ENCODE data around the gene RCAN3. TPM values are rescaled to one million over a fixed set of nuclear protein-coding genes. Genes with fewer than 3 reads are reported as not detected.
"Not testable (repeated sequence)": the region's sequence is repeated elsewhere in the genome, so short reads cannot be mapped to it uniquely, and the experiment has no call there.

Gene RCAN3
- total RNA-seq, 1 experiment from 2014 or later, result 0.18 TPM

DNA sequence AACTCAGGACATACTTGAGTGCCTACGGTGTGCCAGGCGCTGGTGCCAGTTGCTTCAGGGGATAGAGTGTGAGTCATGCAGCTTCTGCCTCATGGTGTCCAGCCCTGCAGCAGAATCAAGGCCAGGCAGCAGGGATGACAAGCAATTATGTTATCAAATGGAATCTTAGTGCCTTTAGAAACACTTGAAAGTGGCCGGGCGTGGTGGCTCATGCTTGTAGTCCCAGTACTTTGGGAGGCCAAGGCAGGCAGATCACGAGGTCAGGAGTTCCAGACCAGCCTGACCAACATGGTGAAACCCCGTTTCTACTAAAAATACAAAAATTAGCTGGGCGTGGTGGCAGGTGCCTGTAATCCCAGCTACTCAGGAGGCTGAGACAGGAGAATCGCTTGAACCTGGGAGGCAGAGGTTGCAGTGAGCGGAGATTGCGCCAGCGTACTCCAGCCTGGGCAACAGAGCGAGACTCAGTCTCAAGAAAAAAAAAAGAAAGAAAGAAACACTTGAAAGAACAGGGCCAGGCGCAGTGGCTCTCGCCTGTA lies 13.1 kb downstream of the RCAN3 start:
- not testable (repeated sequence) for H3K27ac ChIP-seq; H3K4me3 ChIP-seq; H3K9me3 ChIP-seq (replicated peaks); H3K36me3 ChIP-seq; H3K27me3 ChIP-seq; H3K4me1 ChIP-seq; DNase-seq

GRCh38 chr1:24516506-24516905 lies 13.9 kb downstream of the RCAN3 start:
- 0 out of 2 replicates have a peak, but pooled peaks cover 3% of the 10 kb centered on the region for H3K9me3 ChIP-seq (replicated peaks)
- H3K36me3 ChIP-seq, result no peaks in the 10 kb centered on the region
- no peak overlapping the region for H3K4me3 ChIP-seq
- no peak overlapping the region for H3K27ac ChIP-seq
- H3K27me3 ChIP-seq, result peaks cover 6% of the 10 kb centered on the region
- H3K4me1 ChIP-seq, result no peaks in the 10 kb centered on the region
- no peak for DNase-seq

- Histone ChIP-seq H3K36me3 (no peaks in the 10 kb centered on the region), H3K9me3 (replicated peaks) (0 out of 2 replicates have a peak, but pooled peaks cover 3% of the 10 kb centered on the region), H3K4me1 (no peaks in the 10 kb centered on the region), H3K4me3 (no peak overlapping the region), H3K27me3 (peaks cover 6% of the 10 kb centered on the region), H3K27ac (no peak overlapping the region)
- no peak for DNase-seq
Measured at GRCh38 chr1:24517898-24518297, 15.3 kb downstream of the RCAN3 start.

DNA sequence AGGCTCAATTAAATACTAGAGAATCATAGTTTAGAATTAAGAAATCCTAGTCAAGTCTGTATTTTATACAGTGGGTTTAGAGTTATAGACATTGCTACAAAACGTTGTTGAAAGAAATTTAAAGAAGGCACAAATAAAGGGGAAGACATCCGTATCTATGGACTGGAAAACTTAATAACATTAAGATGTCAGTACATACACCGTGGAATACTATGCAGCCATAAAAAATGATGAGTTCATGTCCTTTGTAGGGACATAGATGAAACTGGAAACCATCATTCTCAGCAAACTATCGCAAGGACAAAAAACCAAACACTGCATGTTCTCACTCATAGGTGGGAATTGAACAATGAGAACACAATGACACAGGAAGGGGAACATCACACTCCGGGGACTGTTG lies 17.6 kb downstream of the RCAN3 start:
- not testable (repeated sequence) for H3K4me1 ChIP-seq; H3K27me3 ChIP-seq; H3K4me3 ChIP-seq; H3K36me3 ChIP-seq; DNase-seq; H3K27ac ChIP-seq; H3K9me3 ChIP-seq (replicated peaks)

- peaks cover 4% of the 10 kb centered on the region; the same call in 1 of the 2 replicates for H3K4me1 ChIP-seq
- no peaks in the 10 kb centered on the region for H3K36me3 ChIP-seq
- H3K27ac ChIP-seq, result no peak overlapping the region
- H3K27me3 ChIP-seq, result peaks cover 12% of the 10 kb centered on the region; the same call in 1 of the 2 replicates
- H3K4me3 ChIP-seq, result no peak overlapping the region
- H3K9me3 ChIP-seq (replicated peaks), result no peaks in the 10 kb centered on the region
- no peak for DNase-seq
Measured at GRCh38 chr1:24525606-24526005, 23.0 kb downstream of the RCAN3 start.

DNA sequence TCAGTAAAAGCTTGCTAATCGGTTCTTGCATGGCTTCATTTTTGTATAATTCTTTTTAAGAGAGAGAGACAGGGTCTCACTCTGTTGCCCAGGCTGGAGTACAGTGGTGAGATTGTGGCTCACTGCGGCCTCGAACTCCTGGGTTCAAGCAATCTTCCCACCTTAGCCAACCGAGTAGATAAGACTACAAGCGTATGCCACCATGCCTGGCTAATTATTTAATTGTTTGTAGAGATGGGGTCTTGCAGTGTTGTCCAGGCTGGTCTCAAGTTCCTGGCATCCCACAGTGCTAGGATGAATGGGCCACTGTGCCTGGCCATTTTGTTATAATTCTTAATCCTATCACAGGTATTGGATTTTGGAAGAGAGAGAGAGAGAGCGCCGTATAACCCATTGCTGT lies 23.4 kb downstream of the RCAN3 start:
- no peaks in the 10 kb centered on the region for H3K36me3 ChIP-seq
- H3K27ac ChIP-seq, result no peak overlapping the region
- no peaks in the 10 kb centered on the region for H3K9me3 ChIP-seq (replicated peaks)
- H3K4me1 ChIP-seq, result peaks cover 4% of the 10 kb centered on the region; the same call in 1 of the 2 replicates
- H3K27me3 ChIP-seq, result peaks cover 12% of the 10 kb centered on the region; the same call in 1 of the 2 replicates
- no peak overlapping the region for H3K4me3 ChIP-seq
- no peak for DNase-seq

- no peak for DNase-seq
- Histone ChIP-seq H3K27ac (no peak overlapping the region), H3K4me3 (no peak overlapping the region)
Measured at GRCh38 chr1:24526940-24527542, 24.4 kb downstream of the RCAN3 start.

GRCh38 chr1:24528744-24529143 lies 26.1 kb downstream of the RCAN3 start:
- Histone ChIP-seq H3K27me3 (peaks cover 9% of the 10 kb centered on the region; the same call in 1 of the 2 replicates), H3K36me3 (no peaks in the 10 kb centered on the region), H3K27ac (no peak overlapping the region), H3K4me3 (no peak overlapping the region), H3K9me3 (replicated peaks) (no peaks in the 10 kb centered on the region), H3K4me1 (peaks cover 4% of the 10 kb centered on the region; the same call in 1 of the 2 replicates)
- peak in 1 of 2 experiments; percentile 69 for DNase-seq

More at GRCh38 chr1:24526940-24527542, 24.4 kb downstream of the RCAN3 start:
- Histone ChIP-seq H3K36me3 (no peaks in the 10 kb centered on the region), H3K4me1 (peaks cover 4% of the 10 kb centered on the region; the same call in 1 of the 2 replicates), H3K9me3 (replicated peaks) (no peaks in the 10 kb centered on the region), H3K27me3 (peaks cover 12% of the 10 kb centered on the region; the same call in 1 of the 2 replicates)

- DNase-seq; H3K4me1 ChIP-seq; H3K27ac ChIP-seq; H3K27me3 ChIP-seq; H3K36me3 ChIP-seq; H3K9me3 ChIP-seq (replicated peaks); H3K4me3 ChIP-seq: not testable (repeated sequence)
Measured at GRCh38 chr1:24529292-24529691, 26.7 kb downstream of the RCAN3 start.

DNA sequence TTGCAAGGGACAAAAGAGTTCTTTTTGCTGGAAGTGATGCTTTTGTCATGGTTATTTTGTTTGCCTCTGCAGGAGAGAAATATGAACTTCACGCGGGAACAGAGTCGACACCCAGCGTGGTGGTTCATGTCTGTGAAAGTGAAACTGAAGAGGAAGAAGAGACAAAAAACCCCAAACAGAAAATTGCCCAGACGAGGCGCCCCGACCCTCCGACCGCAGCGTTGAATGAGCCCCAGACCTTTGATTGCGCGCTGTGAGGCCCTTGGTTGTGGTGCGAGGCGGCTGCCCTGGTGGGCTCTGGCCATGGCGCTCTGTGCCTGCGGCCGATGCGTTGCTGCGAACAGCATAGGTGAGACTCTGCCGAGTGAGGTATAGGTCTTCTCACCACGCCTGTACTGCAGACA lies 32.4 kb downstream of the RCAN3 start:
- no peaks in the 10 kb centered on the region for H3K9me3 ChIP-seq (replicated peaks)
- no peak overlapping the region for H3K4me3 ChIP-seq
- no peaks in the 10 kb centered on the region for H3K27me3 ChIP-seq
- no peaks in the 10 kb centered on the region for H3K4me1 ChIP-seq
- no peak overlapping the region for H3K27ac ChIP-seq
- no peaks in the 10 kb centered on the region for H3K36me3 ChIP-seq
- no peak for DNase-seq

DNA sequence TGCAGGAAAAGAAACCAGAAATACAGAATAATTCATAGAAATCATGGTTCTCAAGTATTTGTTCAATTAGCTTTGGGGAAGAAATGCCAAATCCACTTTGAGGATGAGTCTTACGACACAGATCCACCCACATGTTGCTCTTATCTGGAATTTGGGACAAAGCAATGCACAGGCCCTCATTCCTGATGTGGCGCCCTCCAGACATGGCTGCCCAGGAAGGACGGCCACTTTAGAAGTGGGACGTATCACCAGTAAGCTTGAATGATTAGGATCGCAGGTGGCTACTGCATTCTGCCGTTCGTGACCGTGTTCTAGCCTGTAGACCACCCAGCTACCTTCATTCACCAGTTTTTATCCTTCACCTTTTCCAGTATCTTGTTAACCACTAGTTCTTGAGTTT lies 33.1 kb downstream of the RCAN3 start:
- no peaks in the 10 kb centered on the region for H3K9me3 ChIP-seq (replicated peaks)
- H3K27me3 ChIP-seq, result no peaks in the 10 kb centered on the region
- H3K4me3 ChIP-seq, result no peak overlapping the region
- no peaks in the 10 kb centered on the region for H3K4me1 ChIP-seq
- no peak for DNase-seq
- no peaks in the 10 kb centered on the region for H3K36me3 ChIP-seq
- no peak overlapping the region for H3K27ac ChIP-seq

DNA sequence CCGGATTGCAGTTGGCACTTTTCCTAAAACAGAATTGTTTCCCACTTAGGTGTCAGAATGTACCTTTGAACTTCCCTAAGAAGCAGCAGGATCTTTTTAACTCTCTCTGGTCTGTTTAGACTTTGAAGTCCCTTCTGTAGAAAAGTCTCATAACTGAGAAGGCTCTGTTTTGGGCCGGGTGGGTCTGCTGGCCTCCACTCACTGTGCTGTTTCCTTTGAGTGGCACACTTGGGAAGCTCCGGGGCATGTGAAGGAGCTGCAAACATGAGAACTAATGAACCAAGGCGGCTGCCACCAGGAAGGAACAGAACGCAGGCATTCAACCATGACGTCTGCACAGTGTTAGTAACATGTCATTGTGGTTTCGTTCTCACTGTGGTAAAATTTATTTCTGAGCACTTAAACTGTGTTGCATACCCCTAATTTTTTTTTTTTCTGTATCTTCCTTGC lies 33.8 kb downstream of the RCAN3 start:
- H3K4me1 ChIP-seq, result no peaks in the 10 kb centered on the region
- no peak overlapping the region for H3K4me3 ChIP-seq
- no peak overlapping the region for H3K27ac ChIP-seq
- no peaks in the 10 kb centered on the region for H3K9me3 ChIP-seq (replicated peaks)
- H3K36me3 ChIP-seq, result no peaks in the 10 kb centered on the region
- H3K27me3 ChIP-seq, result no peaks in the 10 kb centered on the region
- DNase-seq, result peak in 1 of 2 experiments; percentile 17

DNA sequence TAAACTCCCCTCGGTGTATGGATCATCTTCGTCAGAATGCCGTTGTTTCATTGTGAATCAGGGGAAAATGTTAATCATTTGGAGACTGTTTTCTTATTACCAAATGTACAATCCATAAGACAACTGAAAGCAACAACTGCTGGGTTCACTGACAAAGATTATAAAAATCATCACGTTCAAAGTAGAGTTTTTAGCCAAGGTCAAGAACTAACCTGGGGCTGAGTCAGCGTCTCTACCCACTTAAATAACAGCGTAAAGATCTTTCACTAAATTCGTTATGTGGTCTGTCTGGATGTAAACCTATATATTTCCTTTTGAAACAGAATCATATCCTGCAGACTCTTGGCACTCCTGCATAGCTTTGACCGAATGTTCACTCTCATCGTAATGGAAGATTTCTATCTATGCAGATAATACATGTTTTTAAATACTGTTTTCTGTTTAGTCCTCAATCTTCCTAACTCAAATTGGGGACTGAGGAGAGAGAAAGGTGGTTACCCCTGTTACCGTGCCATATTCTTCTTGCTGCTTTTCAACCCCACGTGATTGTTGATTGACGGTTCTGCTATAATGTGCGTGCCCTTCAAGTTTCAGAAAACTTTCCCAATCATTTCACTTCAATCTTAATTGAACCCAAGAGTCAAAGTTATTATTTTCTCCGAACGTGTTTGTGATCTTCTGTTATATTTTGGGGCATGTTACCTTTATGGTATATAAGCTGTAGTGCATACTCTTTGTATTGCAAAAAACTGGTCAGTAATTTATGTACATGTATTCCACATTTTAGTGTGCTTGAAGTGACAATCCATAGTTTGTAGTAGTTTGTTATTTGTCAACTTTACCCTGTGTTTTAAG lies 37.6 kb downstream of the RCAN3 start:
- Histone ChIP-seq H3K4me1 (no peaks in the 10 kb centered on the region), H3K27me3 (no peaks in the 10 kb centered on the region), H3K4me3 (no peak overlapping the region), H3K27ac (no peak overlapping the region), H3K36me3 (no peaks in the 10 kb centered on the region), H3K9me3 (replicated peaks) (no peaks in the 10 kb centered on the region)
- DNase-seq, result no peak

- Histone ChIP-seq H3K4me1 (no peaks in the 10 kb centered on the region), H3K36me3 (no peaks in the 10 kb centered on the region), H3K27me3 (no peaks in the 10 kb centered on the region), H3K27ac (no peak overlapping the region), H3K9me3 (replicated peaks) (no peaks in the 10 kb centered on the region), H3K4me3 (no peak overlapping the region)
- DNase-seq, result no peak
Measured at GRCh38 chr1:24540906-24541710, 38.5 kb downstream of the RCAN3 start.

Measured in SJCRH30 (cell line).